HCT116 (cell line): ENCODE data around the gene IRF3.

ENCODE experiments used
- EZH2 ChIP-seq: fragments of 200-600 bp; sonication (generic); IDR thresholded peaks from 2 replicates; pipeline ENCODE4 v1.6.1; 2017; ENCODE audit warnings: antibody characterized with exemption, mixed run types
- EZH2phosphoT487 ChIP-seq: fragments of 200-600 bp; IDR thresholded peaks from 2 replicates; pipeline ENCODE4 v1.6.1; 2018; ENCODE audit warnings: antibody characterized with exemption, borderline replicate concordance
- POLR2A ChIP-seq: IDR thresholded peaks from 2 replicates; pipeline ENCODE4 v1.7.0; 2011; ENCODE audit warnings: borderline replicate concordance; ENCODE audit not compliant: insufficient read depth, insufficient read length; ENCODE audit errors: extremely low read depth
- POLR2AphosphoS5 ChIP-seq: IDR thresholded peaks from 2 replicates; pipeline ENCODE4 v1.6.1; 2011; ENCODE audit warnings: mild to moderate bottlenecking, low read depth, low read length, moderate library complexity
- RAD21 ChIP-seq: IDR thresholded peaks from 2 replicates; pipeline ENCODE4 v1.6.1; 2012; ENCODE audit warnings: low read depth, mild to moderate bottlenecking
- ZFX ChIP-seq: fragments of 450-650 bp; IDR thresholded peaks from 2 replicates; pipeline ENCODE4 v1.6.1; 2017
- TF ChIP-seq, protein P1 (sequence below), 3 experiments: fragments of 200-600 bp in 1 of 3; sonication (generic) in 1 of 3; IDR thresholded peaks in 2 of 3; conservative IDR thresholded peaks in 1 of 3; 2 replicates each; pipeline ENCODE4 v1.5.1; 2012 to 2017; ENCODE audit warnings: low read depth in 2 of 3, low read length in 2 of 3, antibody characterized with exemption in 1 of 3, borderline replicate concordance in 1 of 3, control low read depth in 1 of 3, mild to moderate bottlenecking in 1 of 3, mixed read lengths in 1 of 3, mixed run types in 1 of 3, moderate library complexity in 1 of 3; ENCODE audit not compliant: insufficient read depth in 1 of 3

- no peak for TF ChIP-seq POLR2A
- TF ChIP-seq RAD21: no peak
- no peak for TF ChIP-seq EZH2
- TF ChIP-seq, protein P1, sequence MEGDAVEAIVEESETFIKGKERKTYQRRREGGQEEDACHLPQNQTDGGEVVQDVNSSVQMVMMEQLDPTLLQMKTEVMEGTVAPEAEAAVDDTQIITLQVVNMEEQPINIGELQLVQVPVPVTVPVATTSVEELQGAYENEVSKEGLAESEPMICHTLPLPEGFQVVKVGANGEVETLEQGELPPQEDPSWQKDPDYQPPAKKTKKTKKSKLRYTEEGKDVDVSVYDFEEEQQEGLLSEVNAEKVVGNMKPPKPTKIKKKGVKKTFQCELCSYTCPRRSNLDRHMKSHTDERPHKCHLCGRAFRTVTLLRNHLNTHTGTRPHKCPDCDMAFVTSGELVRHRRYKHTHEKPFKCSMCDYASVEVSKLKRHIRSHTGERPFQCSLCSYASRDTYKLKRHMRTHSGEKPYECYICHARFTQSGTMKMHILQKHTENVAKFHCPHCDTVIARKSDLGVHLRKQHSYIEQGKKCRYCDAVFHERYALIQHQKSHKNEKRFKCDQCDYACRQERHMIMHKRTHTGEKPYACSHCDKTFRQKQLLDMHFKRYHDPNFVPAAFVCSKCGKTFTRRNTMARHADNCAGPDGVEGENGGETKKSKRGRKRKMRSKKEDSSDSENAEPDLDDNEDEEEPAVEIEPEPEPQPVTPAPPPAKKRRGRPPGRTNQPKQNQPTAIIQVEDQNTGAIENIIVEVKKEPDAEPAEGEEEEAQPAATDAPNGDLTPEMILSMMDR (IDR thresholded peaks at IDR 0.05 in 2 of 3, conservative IDR thresholded peaks at IDR 0.05 in 1 of 3; ENCODE audit: borderline replicate concordance in 1 of 3, insufficient read depth in 1 of 3, low read depth in 2 of 3, low read length in 2 of 3): no peak
- no peak for TF ChIP-seq ZFX
- no peak for TF ChIP-seq EZH2phosphoT487
- peak; percentile 44; the same call in 1 of the 2 replicates for TF ChIP-seq POLR2AphosphoS5
These were observed 27.6 kb downstream of the IRF3 start for GRCh38 chr19:49637821-49638738.
